Natural killer cell (primary cell): ENCODE measurements around the gene CACNA1A. TPM values are rescaled to one million over a fixed set of nuclear protein-coding genes. Genes with fewer than 3 reads are reported as not detected.
A peak's percentile ranks its signal among the peaks of the same experiment; 100 is the strongest.
"Not testable (repeated sequence)": the region's sequence is repeated elsewhere in the genome, so short reads cannot be mapped to it uniquely, and the experiment has no call there.

Experiments
- ATAC-seq, 3 donors: fragments of 150-1000 bp in 2 of 3; fragments of 200-7000 bp in 1 of 3; cut with Tn5 transposase; 1 replicate in 1 of 3; 2 replicates in 2 of 3; pipeline ENCODE4 v1.10.0; 2021; ENCODE audit warnings: mild to moderate bottlenecking in 2 of 3, moderate library complexity in 2 of 3
- DNase-seq, 2 donors: peaks; one replicate each; pipeline versions ENCODE4 v3.0.0 to v3.0.0-alpha.2; 2013 to 2021; ENCODE audit warnings: mixed read lengths in 1 of 2
- H3K27ac ChIP-seq: one replicate; pipeline ENCODE4 v1.5.1; 2013; ENCODE audit warnings: mild to moderate bottlenecking, low read length
- H3K27me3 ChIP-seq: one replicate; pipeline ENCODE4 v1.6.1; 2013; ENCODE audit warnings: low read length; ENCODE audit not compliant: control insufficient read depth, insufficient read depth
- H3K36me3 ChIP-seq: one replicate; pipeline ENCODE4 v1.6.1; 2013; ENCODE audit warnings: low read length; ENCODE audit not compliant: control insufficient read depth, insufficient read depth
- H3K4me1 ChIP-seq: one replicate; pipeline ENCODE4 v1.6.1; 2013; ENCODE audit warnings: low read length; ENCODE audit not compliant: control insufficient read depth, insufficient read depth
- H3K4me3 ChIP-seq: one replicate; pipeline ENCODE4 v1.5.1; 2013; ENCODE audit warnings: low read length
- H3K9me3 ChIP-seq: one replicate; pipeline ENCODE4 v1.6.1; 2013; ENCODE audit warnings: low read length; ENCODE audit not compliant: control insufficient read depth, insufficient read depth
- H3K27ac Mint-ChIP-seq, 2 donors: one replicate each; pipeline ENCODE4 v1.8.0; 2022; ENCODE audit warnings: mild to moderate bottlenecking in 2 of 2, mixed read lengths in 2 of 2, moderate library complexity in 1 of 2
- H3K27me3 Mint-ChIP-seq, 2 donors: one replicate each; pipeline ENCODE4 v1.8.0; 2022; ENCODE audit warnings: low read depth in 2 of 2, mixed read lengths in 2 of 2
- H3K36me3 Mint-ChIP-seq: one replicate; pipeline ENCODE4 v1.8.0; 2022; ENCODE audit warnings: mixed read lengths
- H3K4me1 Mint-ChIP-seq, 2 donors: one replicate each; pipeline ENCODE4 v1.8.0; 2022; ENCODE audit warnings: mixed read lengths in 2 of 2
- H3K4me3 Mint-ChIP-seq: one replicate; pipeline ENCODE4 v1.8.0; 2022; ENCODE audit warnings: mild to moderate bottlenecking, moderate library complexity, mixed read lengths
- H3K9me3 Mint-ChIP-seq, 2 donors: one replicate each; pipeline ENCODE4 v1.8.0; 2022; ENCODE audit warnings: mixed read lengths in 2 of 2
- WGBS: methylation state at CpG from one replicate; pipeline ENCODE4 v1.1.7; 2013; ENCODE audit warnings: missing lambda C conversion rate; ENCODE audit not compliant: insufficient coverage; 5-methylcytosine and 5-hydroxymethylcytosine counted together
- intact Hi-C: fragments of 100-400 bp; cut with micrococcal nuclease; formaldehyde crosslinking; loops from one replicate; pipeline ENCODE4 v1.14.2; 2022
- total RNA-seq, 4 donors: library from RNA; stranded (reverse); fragments of 120-200 nt in 1 of 4; gene quantifications; one replicate each; pipeline versions ENCODE4 v1.2.3 to v1.2.4, GENCODE V29; 2013 to 2022
- TF ChIP-seq, protein P1 (sequence below): fragments of 200-600 bp; IDR thresholded peaks from one replicate; pipeline ENCODE4 v1.8.0; 2022; ENCODE audit warnings: antibody characterized with exemption

The CACNA1A gene
- total RNA-seq, 3 donors from 2014 or later (not counting 1 experiment from before 2014, with no cell fraction given), result 0.59 to 0.85 (median 0.75) TPM

DNA sequence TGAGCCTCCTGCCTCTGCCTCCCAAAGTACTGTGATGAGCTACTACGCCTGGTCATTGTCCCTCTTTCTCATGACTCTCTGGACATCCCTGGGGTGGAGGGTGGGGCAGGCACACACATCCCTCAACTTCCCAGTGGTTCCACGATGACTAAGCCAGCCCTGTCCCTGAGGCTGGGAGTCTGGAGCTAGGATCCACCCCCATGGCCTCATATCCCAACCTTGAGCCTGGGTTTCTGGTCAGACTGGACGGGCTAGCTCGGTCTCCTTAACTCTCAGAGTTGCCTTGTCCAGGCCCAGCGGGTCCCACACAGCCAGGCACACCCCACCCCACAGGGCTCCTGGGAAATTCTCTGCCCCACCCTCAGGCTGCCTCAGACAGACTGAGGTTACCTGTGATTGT lies 336.5 kb downstream of the CACNA1A start:
- no peak overlapping the region for H3K4me3 ChIP-seq
- TF ChIP-seq, protein P1, sequence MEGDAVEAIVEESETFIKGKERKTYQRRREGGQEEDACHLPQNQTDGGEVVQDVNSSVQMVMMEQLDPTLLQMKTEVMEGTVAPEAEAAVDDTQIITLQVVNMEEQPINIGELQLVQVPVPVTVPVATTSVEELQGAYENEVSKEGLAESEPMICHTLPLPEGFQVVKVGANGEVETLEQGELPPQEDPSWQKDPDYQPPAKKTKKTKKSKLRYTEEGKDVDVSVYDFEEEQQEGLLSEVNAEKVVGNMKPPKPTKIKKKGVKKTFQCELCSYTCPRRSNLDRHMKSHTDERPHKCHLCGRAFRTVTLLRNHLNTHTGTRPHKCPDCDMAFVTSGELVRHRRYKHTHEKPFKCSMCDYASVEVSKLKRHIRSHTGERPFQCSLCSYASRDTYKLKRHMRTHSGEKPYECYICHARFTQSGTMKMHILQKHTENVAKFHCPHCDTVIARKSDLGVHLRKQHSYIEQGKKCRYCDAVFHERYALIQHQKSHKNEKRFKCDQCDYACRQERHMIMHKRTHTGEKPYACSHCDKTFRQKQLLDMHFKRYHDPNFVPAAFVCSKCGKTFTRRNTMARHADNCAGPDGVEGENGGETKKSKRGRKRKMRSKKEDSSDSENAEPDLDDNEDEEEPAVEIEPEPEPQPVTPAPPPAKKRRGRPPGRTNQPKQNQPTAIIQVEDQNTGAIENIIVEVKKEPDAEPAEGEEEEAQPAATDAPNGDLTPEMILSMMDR, result no peak
- peaks cover 55 to 81% of the 10 kb centered on the region in 2 donors for H3K4me1 Mint-ChIP-seq
- H3K9me3 Mint-ChIP-seq, result no peaks in the 10 kb centered on the region
- peaks cover 94% of the 10 kb centered on the region for H3K4me1 ChIP-seq
- 91% methylated on average over 5 of the region's 5 CpGs for WGBS
- no peak overlapping the region for H3K4me3 Mint-ChIP-seq
- no peaks in the 10 kb centered on the region for H3K36me3 Mint-ChIP-seq
- no peak for DNase-seq
- H3K27ac ChIP-seq, result peak overlapping the region; percentile 80
- no peaks in the 10 kb centered on the region for H3K36me3 ChIP-seq
- ATAC-seq, result no peak
- H3K27ac Mint-ChIP-seq, result peak overlapping the region; percentile 92 to 95
- no peaks in the 10 kb centered on the region for H3K9me3 ChIP-seq
- H3K27me3 Mint-ChIP-seq, result no peaks in the 10 kb centered on the region
- no peaks in the 10 kb centered on the region for H3K27me3 ChIP-seq
- intact Hi-C loops, result no loop called here

DNA sequence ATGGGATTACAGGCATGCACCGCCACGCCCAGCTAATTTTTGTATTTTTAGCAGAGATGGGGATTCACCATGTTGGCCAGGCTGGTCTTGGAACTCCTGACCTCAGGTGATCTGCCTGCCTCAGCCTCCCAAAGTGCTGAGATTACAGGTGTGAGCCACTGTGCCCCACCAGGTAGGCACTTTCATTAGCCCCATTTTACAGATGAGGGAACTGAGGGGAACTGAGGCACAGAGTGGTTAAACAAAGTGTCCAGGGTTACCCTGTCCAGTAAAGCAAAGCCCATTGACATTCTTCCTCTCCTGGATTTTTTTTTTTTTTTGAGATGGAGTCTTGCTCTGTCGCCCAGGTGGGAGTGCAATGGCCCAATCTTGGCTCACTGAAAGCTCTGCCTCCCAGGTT lies 340.1 kb downstream of the CACNA1A start:
- not testable (repeated sequence) for H3K27me3 ChIP-seq, DNase-seq, H3K4me3 Mint-ChIP-seq, H3K36me3 ChIP-seq, H3K4me3 ChIP-seq, ATAC-seq, H3K36me3 Mint-ChIP-seq, H3K9me3 ChIP-seq, H3K27me3 Mint-ChIP-seq, H3K9me3 Mint-ChIP-seq
- Histone ChIP-seq H3K4me1 (peaks cover 100% of the 10 kb centered on the region), H3K27ac (peak overlapping the region; percentile 80)
- Mint-ChIP-seq H3K4me1 (peaks cover 60 to 82% of the 10 kb centered on the region in 2 donors), H3K27ac (peak overlapping the region; percentile 92 to 95)
- intact Hi-C loops, result loop anchor here (2.0 kb wide), 1 partner anchor 15 kb away; the partner anchor contains the start of genes IER2 and STX10
- WGBS, result 100% methylated on average over 3 of the region's 3 CpGs

DNA sequence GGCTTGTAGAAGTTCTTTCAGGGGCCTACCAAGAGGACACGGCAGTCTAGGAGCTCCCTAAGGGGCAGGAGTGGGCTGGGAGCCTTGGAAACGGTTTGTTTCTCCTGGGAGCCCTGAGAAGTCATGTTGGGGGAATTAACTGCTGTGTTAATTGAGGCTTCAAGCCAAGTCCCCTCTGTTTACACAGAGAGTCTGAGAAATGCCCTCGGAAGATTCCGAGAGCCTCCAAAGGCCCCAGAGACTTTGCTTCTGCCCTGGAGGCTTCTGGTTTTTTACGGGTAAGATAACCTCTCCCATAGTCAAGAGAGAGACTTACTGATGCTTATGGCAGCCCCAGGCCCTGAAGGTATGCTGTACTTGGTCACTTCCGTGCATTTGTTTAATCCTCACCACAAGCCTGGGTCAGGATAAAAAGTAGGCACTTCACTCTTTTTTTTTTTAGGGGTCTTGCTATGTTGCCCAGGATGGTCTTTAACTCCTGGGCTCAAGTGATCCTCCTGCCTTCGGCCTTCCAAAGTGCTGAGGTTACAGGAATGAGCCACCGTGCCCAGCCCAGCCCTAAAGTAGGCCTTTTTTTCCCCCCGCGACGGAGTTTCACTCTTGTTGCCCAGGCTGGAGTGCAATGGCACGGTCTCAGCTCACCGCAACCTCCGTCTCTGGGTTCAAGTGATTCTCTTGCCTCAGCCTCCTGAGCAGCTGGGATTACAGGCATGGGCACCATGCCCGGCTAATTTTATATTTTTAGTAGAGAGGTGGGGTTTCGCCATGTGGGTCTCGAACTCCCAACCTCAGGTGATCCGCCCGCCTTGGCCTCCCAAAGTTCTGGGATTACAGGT lies 340.9 kb downstream of the CACNA1A start:
- peaks cover 100% of the 10 kb centered on the region for H3K4me1 ChIP-seq
- Mint-ChIP-seq H3K36me3 (no peaks in the 10 kb centered on the region), H3K4me1 (peaks cover 55 to 77% of the 10 kb centered on the region in 2 donors), H3K9me3 (no peaks in the 10 kb centered on the region), H3K27me3 (no peaks in the 10 kb centered on the region), H3K27ac (peak overlapping the region; percentile 92 to 95), H3K4me3 (peak overlapping the region; percentile 86)
- H3K36me3 ChIP-seq, result no peaks in the 10 kb centered on the region
- ATAC-seq (no peak), DNase-seq (no peak)
- H3K27me3 ChIP-seq, result no peaks in the 10 kb centered on the region
- H3K9me3 ChIP-seq, result no peaks in the 10 kb centered on the region
- intact Hi-C loops, result no loop called here
- peak overlapping the region; percentile 93 for H3K27ac ChIP-seq
- TF ChIP-seq, protein P1, result no peak
- no peak overlapping the region for H3K4me3 ChIP-seq
- 88% methylated on average over 19 of the region's 19 CpGs for WGBS

DNA sequence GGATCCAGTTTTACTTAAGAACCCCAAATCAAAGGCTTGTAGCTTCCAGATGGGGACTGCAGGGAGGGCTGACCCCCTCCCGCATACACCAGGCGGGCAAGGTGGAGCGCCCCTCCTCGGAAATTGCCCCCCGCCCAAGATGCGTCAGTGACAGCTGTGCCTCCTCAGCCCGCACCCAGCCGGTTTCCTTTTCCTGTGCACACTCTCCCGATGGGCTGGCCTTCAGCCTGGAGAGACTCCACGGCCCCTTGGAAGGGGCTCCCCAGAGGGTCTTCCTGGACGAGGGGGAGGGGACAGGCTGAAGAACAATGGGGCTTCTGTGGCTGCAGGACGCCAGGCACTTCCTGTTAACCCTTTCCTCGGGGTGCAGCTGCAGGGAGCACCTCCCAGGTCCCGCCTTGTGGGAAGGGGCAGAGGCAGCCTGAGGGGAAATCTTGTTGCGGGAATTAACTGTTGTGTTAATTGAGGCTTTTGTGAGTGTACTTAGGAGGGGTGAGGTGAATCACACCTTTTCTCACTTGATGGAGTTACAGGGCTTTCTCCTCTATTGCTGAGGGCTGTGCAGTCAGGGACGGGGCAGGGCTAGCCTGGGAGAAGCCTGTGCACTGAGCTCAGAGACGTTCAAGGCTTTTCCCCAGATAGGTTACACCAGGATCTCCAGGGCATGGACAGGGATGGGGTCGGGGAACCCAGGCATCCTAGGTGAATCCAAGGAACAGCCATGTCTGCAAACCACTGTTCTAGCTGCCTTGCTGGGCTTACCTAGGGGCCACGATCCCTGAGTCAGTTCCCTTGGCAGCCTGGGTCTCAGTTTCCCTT lies 341.7 kb downstream of the CACNA1A start:
- Histone ChIP-seq H3K27me3 (no peaks in the 10 kb centered on the region), H3K36me3 (no peaks in the 10 kb centered on the region), H3K9me3 (no peaks in the 10 kb centered on the region), H3K4me1 (peaks cover 95% of the 10 kb centered on the region), H3K4me3 (peak overlapping the region; percentile 12), H3K27ac (peak overlapping the region; percentile 93)
- DNase-seq (peak in 1 of 2 donors; percentile 73), ATAC-seq (peak in 1 of 3 donors; percentile 4)
- intact Hi-C loops, result no loop called here
- Mint-ChIP-seq H3K27ac (peak overlapping the region; percentile 92 to 95), H3K4me3 (peak overlapping the region; percentile 86), H3K27me3 (no peaks in the 10 kb centered on the region), H3K36me3 (no peaks in the 10 kb centered on the region), H3K4me1 (peaks cover 52 to 74% of the 10 kb centered on the region in 2 donors), H3K9me3 (no peaks in the 10 kb centered on the region)
- WGBS, result 11% methylated on average over 19 of the region's 19 CpGs
- TF ChIP-seq, protein P1, result no peak
